Stomach (tissue), 9 donors: ENCODE data around the gene PLGRKT. TPM values are rescaled to one million over a fixed set of nuclear protein-coding genes. Genes with fewer than 3 reads are reported as not detected.
"Not testable (repeated sequence)": the region's sequence is repeated elsewhere in the genome, so short reads cannot be mapped to it uniquely, and the experiment has no call there.

Experiments
- DNase-seq, 2 donors: peaks; one replicate each; pipeline versions ENCODE4 v3.0.0 to v3.0.0-alpha.2; 2013 to 2019
- H3K27ac ChIP-seq, 5 donors: fragments of 200-600 bp in 4 of 5; sonication (generic) in 4 of 5; one replicate each; pipeline ENCODE4 v1.5.1; 2013 to 2019; ENCODE audit warnings: mild to moderate bottlenecking in 1 of 5, moderate library complexity in 1 of 5
- H3K27me3 ChIP-seq, 3 donors: fragments of 200-600 bp; sonication (generic); one replicate each; pipeline ENCODE4 v1.5.1; 2017 to 2019; ENCODE audit warnings: mixed run types in 1 of 3
- H3K36me3 ChIP-seq, 4 donors: fragments of 200-600 bp; sonication (generic); 1 replicate in 3 of 4; 2 replicates in 1 of 4; pipeline ENCODE4 v1.5.1; 2016 to 2019
- H3K4me1 ChIP-seq, 4 donors: fragments of 200-600 bp; sonication (generic); one replicate each; pipeline ENCODE4 v1.5.1; 2016 to 2019
- H3K4me3 ChIP-seq, 4 donors: fragments of 200-600 bp; sonication (generic) in 3 of 4; one replicate each; pipeline ENCODE4 v1.5.1; 2016 to 2019; ENCODE audit warnings: mild to moderate bottlenecking in 1 of 4
- H3K9me3 ChIP-seq, 4 donors: fragments of 200-600 bp; sonication (generic); one replicate each; pipeline ENCODE4 v1.5.1; 2016 to 2019
- EP300 ChIP-seq: sonication (generic); formaldehyde crosslinking; IDR thresholded peaks from one replicate; pipeline ENCODE4 v1.6.1; 2017; ENCODE audit warnings: antibody characterized with exemption
- POLR2A ChIP-seq, 4 donors: fragments of 450-650 bp; IDR thresholded peaks; one replicate each; pipeline ENCODE4 v1.6.1; 2016; ENCODE audit warnings: antibody characterized with exemption in 4 of 4, control low read depth in 2 of 4, mild to moderate bottlenecking in 1 of 4, moderate library complexity in 1 of 4
- POLR2AphosphoS5 ChIP-seq, 3 donors: sonication (generic); formaldehyde crosslinking; IDR thresholded peaks; one replicate each; pipeline ENCODE4 v1.6.1; 2016; ENCODE audit warnings: antibody characterized with exemption in 3 of 3
- WGBS, 5 donors: extraction: QIAGEN DNeasy Blood & Tissue Kit in 3 of 5; methylation state at CpG; one replicate each; pipeline versions ENCODE4 v1.1.5 to v1.1.7; 2013 to 2018; 5-methylcytosine and 5-hydroxymethylcytosine counted together
- intact Hi-C: fragments of 100-400 bp; cut with DNase I; formaldehyde crosslinking; loops from one replicate; pipeline ENCODE4 v1.15.1; 2023; ENCODE audit warnings: low total_unique reads
- polyA plus RNA-seq, 3 donors: library from polyadenylated mRNA; stranded (reverse); fragments of 200-250 nt; gene quantifications; one replicate each; pipeline ENCODE4 v1.2.3, GENCODE V29; 2013
- total RNA-seq, 5 donors: library from RNA; depleted of rRNA; stranded (reverse); fragments of >200 nt; gene quantifications; one replicate each; pipeline versions ENCODE4 v1.1.0 to v1.2.3, GENCODE V29; 2014 to 2016
- TF ChIP-seq, protein P1 (sequence below), 7 experiments: fragments of 450-650 bp in 4 of 7; fragments of 200-600 bp in 3 of 7; sonication (generic) in 3 of 7; IDR thresholded peaks; one replicate each; pipeline ENCODE4 v1.5.1; 2016 to 2019; ENCODE audit warnings: antibody characterized with exemption in 7 of 7, control low read depth in 2 of 7, mild to moderate bottlenecking in 1 of 7
- donor health status: healthy with polysubstance abuse.
- donor health status: Bipolar disorder and iron deficiency.
- donor health status: healthy.

Gene PLGRKT
- total and polyA plus RNA-seq, 8 donors: 1.2 to 69.6 (median 15.7) TPM; not detected in 1

- DNase-seq: no peak
- no peak overlapping the region for H3K4me3 ChIP-seq
- WGBS, 5 donors: 68 to 91% (median 84%) methylated on average over 3 of the region's 3 CpGs
- intact Hi-C loops: no loop called here
- H3K27me3 ChIP-seq: no peaks in the 10 kb centered on the region
- H3K9me3 ChIP-seq: no peaks in the 10 kb centered on the region
- no peak overlapping the region for H3K27ac ChIP-seq
- peaks cover 0 to 8% (median 4%) of the 10 kb centered on the region in 4 donors for H3K36me3 ChIP-seq
- TF ChIP-seq POLR2AphosphoS5 (IDR thresholded peaks at IDR 0.05): no peak
- no peak for TF ChIP-seq POLR2A (IDR thresholded peaks at IDR 0.05)
- TF ChIP-seq, protein P1, sequence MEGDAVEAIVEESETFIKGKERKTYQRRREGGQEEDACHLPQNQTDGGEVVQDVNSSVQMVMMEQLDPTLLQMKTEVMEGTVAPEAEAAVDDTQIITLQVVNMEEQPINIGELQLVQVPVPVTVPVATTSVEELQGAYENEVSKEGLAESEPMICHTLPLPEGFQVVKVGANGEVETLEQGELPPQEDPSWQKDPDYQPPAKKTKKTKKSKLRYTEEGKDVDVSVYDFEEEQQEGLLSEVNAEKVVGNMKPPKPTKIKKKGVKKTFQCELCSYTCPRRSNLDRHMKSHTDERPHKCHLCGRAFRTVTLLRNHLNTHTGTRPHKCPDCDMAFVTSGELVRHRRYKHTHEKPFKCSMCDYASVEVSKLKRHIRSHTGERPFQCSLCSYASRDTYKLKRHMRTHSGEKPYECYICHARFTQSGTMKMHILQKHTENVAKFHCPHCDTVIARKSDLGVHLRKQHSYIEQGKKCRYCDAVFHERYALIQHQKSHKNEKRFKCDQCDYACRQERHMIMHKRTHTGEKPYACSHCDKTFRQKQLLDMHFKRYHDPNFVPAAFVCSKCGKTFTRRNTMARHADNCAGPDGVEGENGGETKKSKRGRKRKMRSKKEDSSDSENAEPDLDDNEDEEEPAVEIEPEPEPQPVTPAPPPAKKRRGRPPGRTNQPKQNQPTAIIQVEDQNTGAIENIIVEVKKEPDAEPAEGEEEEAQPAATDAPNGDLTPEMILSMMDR (IDR thresholded peaks at IDR 0.05): no peak
- no peak for TF ChIP-seq EP300
- peaks cover 11 to 28% (median 22%) of the 10 kb centered on the region in 4 donors for H3K4me1 ChIP-seq
Measured at GRCh38 chr9:5440426-5440825, 2.7 kb upstream of the PLGRKT start.

- WGBS, 5 donors: 65 to 74% (median 70%) methylated on average over 21 of the region's 21 CpGs
- H3K4me1 ChIP-seq: peaks cover 11 to 29% (median 22%) of the 10 kb centered on the region in 4 donors
- no peaks in the 10 kb centered on the region for H3K27me3 ChIP-seq
- H3K27ac ChIP-seq: peak overlapping the region; percentile 91 to 99 (median 95)
- TF ChIP-seq EP300: no peak
- no peak for TF ChIP-seq POLR2A (IDR thresholded peaks at IDR 0.05)
- no peak for TF ChIP-seq POLR2AphosphoS5 (IDR thresholded peaks at IDR 0.05)
- TF ChIP-seq, protein P1 (IDR thresholded peaks at IDR 0.05): no peak
- peak in 1 of 2 donors; percentile 58 for DNase-seq
- H3K4me3 ChIP-seq: peak overlapping the region; percentile 47 to 66 (median 58)
- peaks cover 0 to 8% (median 0%) of the 10 kb centered on the region in 4 donors for H3K9me3 ChIP-seq
- H3K36me3 ChIP-seq: peaks cover 0 to 19% (median 15%) of the 10 kb centered on the region in 4 donors
- intact Hi-C loops: no loop called here
Measured at GRCh38 chr9:5438301-5439162, 807 bp upstream of the PLGRKT start.

- H3K4me1 ChIP-seq: peaks cover 11 to 29% (median 20%) of the 10 kb centered on the region in 4 donors
- WGBS, 5 donors: 80 to 97% (median 82%) methylated on average over 2 of the region's 2 CpGs
- H3K9me3 ChIP-seq: peaks cover 0 to 8% (median 0%) of the 10 kb centered on the region in 4 donors
- intact Hi-C loops: no loop called here
- H3K27me3 ChIP-seq: no peaks in the 10 kb centered on the region
- peak overlapping the region in 4 of 5 donors; percentile 91 to 96 (median 94) for H3K27ac ChIP-seq
- TF ChIP-seq POLR2A (IDR thresholded peaks at IDR 0.05): no peak
- no peak for TF ChIP-seq POLR2AphosphoS5 (IDR thresholded peaks at IDR 0.05)
- TF ChIP-seq, protein P1 (IDR thresholded peaks at IDR 0.05): no peak
- no peak for TF ChIP-seq EP300
- peaks cover 0 to 36% (median 25%) of the 10 kb centered on the region in 4 donors for H3K36me3 ChIP-seq
- peak overlapping the region in 2 of 4 donors; percentile 47 to 61 for H3K4me3 ChIP-seq
- no peak for DNase-seq
Measured at GRCh38 chr9:5436441-5436840, 1.3 kb downstream of the PLGRKT start.

GRCh38 chr9:5435912-5436311, 1.8 kb downstream of the PLGRKT start:
- DNase-seq: no peak
- H3K27me3 ChIP-seq: no peaks in the 10 kb centered on the region
- TF ChIP-seq EP300 (no peak), POLR2A (IDR thresholded peaks at IDR 0.05) (no peak), POLR2AphosphoS5 (IDR thresholded peaks at IDR 0.05) (no peak)
- TF ChIP-seq, protein P1 (IDR thresholded peaks at IDR 0.05): no peak
- peaks cover 0 to 8% (median 0%) of the 10 kb centered on the region in 4 donors for H3K9me3 ChIP-seq
- peaks cover 11 to 29% (median 20%) of the 10 kb centered on the region in 4 donors for H3K4me1 ChIP-seq
- 64 to 84% (median 70%) methylated on average over 3 of the region's 3 CpGs for WGBS, 5 donors
- peaks cover 0 to 38% (median 28%) of the 10 kb centered on the region in 4 donors for H3K36me3 ChIP-seq
- intact Hi-C loops: no loop called here
- no peak overlapping the region for H3K4me3 ChIP-seq
- peak overlapping the region in 3 of 5 donors; percentile 91 to 96 (median 95) for H3K27ac ChIP-seq

- intact Hi-C loops: not testable (repeated sequence)
- WGBS, 5 donors: 96 to 98% (median 97%) methylated on average over 29 to 65 of the region's 65 CpGs
Measured at GRCh38 chr9:5433841-5434810, 3.6 kb downstream of the PLGRKT start.

GRCh38 chr9:5433328-5433727, 4.4 kb downstream of the PLGRKT start:
- H3K4me1 ChIP-seq: peaks cover 11 to 23% (median 18%) of the 10 kb centered on the region in 4 donors
- H3K9me3 ChIP-seq, H3K27ac ChIP-seq, H3K4me3 ChIP-seq, H3K27me3 ChIP-seq, intact Hi-C loops, DNase-seq: not testable (repeated sequence)
- peaks cover 0 to 63% (median 42%) of the 10 kb centered on the region in 4 donors for H3K36me3 ChIP-seq
- 87 to 98% (median 91%) methylated on average over 16 to 26 of the region's 26 CpGs for WGBS, 5 donors

More at GRCh38 chr9:5433841-5434810, 3.6 kb downstream of the PLGRKT start:
- peaks cover 0 to 55% (median 42%) of the 10 kb centered on the region in 4 donors for H3K36me3 ChIP-seq
- not testable (repeated sequence) for H3K27me3 ChIP-seq, H3K4me3 ChIP-seq, H3K27ac ChIP-seq, DNase-seq, H3K9me3 ChIP-seq
- peaks cover 11 to 29% (median 20%) of the 10 kb centered on the region in 4 donors for H3K4me1 ChIP-seq
